NCI-H345 treated with DMSO at 0.1 percent for 48 hours (cell line): ENCODE results near the gene CAPZA1.
"Not testable (repeated sequence)": the region's sequence is repeated elsewhere in the genome, so short reads cannot be mapped to it uniquely, and the experiment has no call there.

Source experiments
- DNase-seq: peaks from one replicate; lab custom pipeline; 2025; ENCODE audit not compliant: unreplicated experiment; lab: John Stamatoyannopoulos, UW

CAPZA1 gene

GRCh38 chr1:112619518-112620376, at the start of gene CAPZA1:
Gene CAPZA1, plus strand, starts transcription at chr1:112619832. Its CDS starts 13 bp downstream, at chr1:112619845.
- peak; percentile 87 for DNase-seq

DNA sequence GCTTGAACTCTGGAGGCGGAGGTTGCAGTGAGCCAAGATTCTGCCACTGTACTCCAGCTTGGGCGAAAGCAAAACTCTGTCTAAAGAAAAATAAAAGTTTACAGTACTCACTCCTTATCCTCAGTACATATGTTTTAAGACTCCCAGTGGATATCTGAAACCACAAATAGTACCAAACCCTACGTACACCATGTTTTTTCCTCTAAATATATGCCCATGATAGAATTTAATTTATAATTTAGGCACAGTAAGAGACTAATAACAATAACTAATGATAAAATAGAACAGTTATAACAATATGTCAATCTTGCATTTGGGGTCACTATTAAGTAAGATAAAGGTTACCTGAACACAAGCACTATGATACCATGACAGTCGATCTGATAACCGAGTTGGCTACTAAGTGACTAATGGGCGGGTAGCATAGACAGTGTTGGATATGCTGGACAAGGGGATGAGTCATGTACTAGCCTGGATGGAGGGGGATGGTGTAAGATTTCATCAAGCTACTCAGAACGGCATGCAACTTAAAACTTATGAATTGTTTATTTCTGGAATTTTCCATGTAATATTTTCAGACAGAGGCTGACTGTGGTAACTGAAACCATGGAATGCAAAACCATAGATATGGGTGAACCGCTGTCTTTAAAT, 44.4 kb upstream of the CAPZA1 start:
- DNase-seq, result no peak

- DNase-seq, result no peak
Measured at GRCh38 chr1:112576240-112576639, 43.4 kb upstream of the CAPZA1 start.

- no peak for DNase-seq
Measured at GRCh38 chr1:112579801-112580510, 39.7 kb upstream of the CAPZA1 start.

DNA sequence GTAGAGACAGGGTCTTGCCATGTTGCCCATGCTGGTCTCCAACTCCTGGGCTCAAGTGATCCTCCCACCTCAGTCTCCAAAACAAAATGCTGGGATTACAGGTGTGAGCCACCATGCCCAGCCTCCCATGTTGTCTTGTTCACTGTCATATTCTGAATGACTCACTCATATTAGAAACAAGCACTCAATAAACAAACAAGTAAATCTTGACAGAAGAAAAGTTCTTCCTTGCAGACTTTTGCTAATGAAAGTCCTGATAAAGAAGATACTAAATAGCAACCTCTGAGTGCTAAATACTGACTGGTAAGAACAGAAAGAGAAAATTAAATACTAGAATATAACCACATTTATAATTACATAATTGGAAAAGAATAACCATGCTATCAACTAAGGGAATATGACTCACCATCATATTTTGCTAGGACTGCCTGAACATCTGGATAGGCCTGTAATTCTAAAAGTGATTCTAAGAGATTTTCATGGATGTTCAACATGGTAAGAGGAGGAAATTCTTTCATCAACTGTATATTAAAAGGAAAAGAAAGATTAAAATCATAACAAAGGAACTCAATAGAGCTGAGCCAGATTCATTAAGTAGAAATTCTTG, 37.9 kb upstream of the CAPZA1 start:
- DNase-seq, result no peak

GRCh38 chr1:112583366-112583765, 36.3 kb upstream of the CAPZA1 start:
- DNase-seq, result no peak

- DNase-seq, result no peak
Measured at GRCh38 chr1:112589766-112590165, 29.9 kb upstream of the CAPZA1 start.

DNA sequence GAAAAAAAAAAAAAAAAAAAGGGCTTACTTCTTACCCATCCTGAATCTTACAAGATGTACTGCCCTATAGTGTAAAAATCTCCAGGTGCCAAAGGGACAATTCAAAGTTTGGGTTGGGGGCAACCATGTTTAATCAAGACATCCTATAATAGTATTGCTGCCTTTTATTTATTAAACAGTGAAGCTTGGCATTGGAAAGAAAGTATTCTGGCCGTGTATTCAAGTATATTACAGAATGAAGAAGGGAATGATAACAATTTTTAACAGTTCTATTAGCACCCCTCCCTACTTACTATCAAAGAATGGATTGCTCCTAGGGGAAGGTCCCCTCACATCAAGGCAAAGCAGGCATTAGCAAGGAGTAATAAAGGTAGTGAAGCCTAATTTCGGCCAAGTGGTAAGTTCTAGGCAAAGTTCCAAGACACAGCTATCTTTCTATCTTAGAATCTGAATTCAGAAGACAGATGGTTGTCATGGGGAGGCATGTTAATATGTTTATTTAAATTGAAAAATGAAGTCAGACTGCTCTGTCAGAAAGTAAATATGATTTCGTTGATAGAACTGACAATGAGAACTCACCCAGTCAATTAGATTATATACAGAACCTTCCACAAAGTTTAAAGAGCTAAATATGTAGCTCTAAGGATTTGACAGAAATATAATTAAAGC, 25.3 kb upstream of the CAPZA1 start:
- DNase-seq, result no peak

DNA sequence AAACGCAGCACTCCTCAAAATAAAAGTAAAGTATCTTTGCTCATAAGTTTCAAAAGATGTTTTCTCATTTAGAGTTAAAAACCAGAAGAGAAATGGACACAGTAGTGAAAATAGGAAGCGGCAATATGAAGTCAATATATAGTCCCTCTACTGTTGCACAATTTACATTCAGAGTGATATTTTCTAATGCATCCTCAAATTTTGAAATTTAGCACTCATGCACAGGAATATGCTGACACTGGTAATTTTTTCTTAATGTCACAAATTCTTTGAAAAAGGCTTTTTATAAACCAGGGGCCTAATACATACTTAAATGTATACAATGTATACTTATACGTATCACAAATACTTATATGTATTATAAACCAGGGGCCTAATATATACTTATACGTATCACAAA, 20.2 kb upstream of the CAPZA1 start:
- no peak for DNase-seq

DNA sequence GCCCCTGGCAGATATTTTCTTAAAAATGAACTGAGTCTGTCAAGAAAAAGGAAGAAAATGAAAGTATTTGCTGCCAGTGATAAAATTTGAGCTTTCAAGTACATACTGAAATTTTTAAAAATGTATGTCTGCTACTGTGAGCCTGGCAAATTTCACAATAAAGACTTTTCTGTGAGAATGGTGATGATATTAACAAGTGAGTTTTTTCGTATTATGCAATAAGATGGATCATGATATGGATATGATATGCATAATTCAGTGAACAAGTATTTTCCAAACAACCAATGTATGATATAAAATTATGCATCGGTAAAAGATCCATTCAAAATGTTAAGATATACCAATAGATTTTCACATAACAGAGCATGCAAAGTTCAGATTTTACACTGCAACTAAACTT, 16.6 kb upstream of the CAPZA1 start:
- no peak for DNase-seq

- no peak for DNase-seq
Measured at GRCh38 chr1:112603541-112603940, 16.1 kb upstream of the CAPZA1 start.

GRCh38 chr1:112605633-112606327, 13.9 kb upstream of the CAPZA1 start:
- no peak for DNase-seq

- DNase-seq, result no peak
Measured at GRCh38 chr1:112614460-112615065, 5.1 kb upstream of the CAPZA1 start.

DNA sequence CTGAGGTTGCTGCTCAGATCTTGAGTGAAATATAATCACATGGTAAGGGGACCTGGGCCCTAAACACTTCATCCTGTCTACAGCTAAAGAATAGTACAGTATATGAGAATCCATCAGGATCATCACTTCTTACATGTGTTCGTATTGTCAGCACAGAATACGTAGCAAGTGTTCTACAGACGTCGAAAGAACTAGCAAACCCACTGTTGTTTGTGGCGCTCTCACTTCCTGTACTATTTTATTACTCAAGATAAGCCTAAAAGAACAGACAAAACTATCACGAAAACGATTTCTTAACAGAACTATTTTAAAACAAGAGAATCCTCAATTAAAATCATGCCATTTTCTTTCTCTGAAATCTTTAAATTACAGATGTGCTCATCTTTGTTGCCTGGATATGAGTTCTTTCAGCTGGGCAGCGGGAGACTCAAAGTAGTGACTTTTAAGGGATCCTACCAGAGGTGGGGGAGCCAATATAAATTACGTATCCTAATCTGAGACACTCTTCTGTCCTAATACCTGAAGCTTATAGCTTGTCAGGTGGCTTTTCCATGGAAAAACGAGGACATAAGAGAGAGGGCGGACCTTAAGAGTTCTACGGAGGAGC, 1.4 kb upstream of the CAPZA1 start:
- DNase-seq, result no peak

DNA sequence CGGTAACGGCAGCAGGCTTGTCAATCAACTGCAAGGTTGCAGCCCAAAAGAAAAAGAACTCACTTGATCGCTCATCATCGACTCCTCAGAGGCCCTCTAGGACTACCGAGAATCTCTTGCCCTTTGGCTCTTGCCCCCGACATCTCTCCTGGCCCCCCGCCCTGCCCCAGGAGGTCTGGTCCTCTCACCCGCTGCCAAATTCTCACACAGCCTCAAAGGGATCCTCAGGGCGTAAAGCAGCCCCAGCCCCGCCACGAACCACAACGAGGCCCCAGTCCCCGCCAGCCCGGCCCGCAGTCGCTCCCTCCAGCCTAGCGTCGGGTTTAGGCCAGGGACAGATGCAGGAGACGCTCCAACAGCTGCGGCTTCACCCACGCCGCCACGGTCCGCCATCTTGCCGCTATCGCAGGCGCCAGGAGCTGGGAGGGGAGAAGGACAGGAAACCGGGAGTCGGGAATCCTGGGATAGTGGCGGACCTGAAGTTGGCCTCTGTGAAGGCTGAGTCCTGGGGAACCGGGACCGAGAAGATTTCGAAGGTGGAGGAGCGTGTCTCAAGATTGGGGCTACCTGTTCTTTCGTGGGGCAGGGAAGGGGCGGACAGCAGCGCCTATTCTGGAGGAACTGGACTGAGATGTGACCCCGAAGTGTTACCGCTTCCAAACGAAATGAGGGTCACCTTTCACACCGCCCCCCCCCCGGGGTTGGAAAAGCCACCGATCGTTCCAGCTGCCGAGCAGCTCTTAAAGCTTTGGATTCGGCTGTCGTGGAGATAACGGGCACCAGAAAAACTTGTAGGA, 713 bp upstream of the CAPZA1 start, which contains the start of gene ST7L:
TSS of gene ST7L (minus strand) at position 421 of the 797 bp plus-strand sequence. CDS start at position 393, 28 bp downstream.
- peak; percentile 63 for DNase-seq

DNA sequence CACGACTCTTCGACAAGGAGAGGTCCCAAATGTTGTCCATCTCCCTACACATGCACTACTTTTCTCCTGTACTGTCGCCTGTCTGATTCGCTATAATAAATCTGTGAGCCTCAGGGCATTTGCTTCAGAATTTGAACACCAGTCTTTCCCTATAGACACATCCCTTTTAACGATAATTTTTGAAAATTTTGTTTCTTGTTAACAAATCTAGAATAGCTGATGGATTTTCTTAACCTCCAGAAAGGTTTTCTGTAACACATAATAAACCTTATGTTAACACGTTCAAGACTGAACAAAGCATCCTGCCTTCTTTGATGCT, 704 bp downstream of the CAPZA1 start:
- DNase-seq, result no peak

DNA sequence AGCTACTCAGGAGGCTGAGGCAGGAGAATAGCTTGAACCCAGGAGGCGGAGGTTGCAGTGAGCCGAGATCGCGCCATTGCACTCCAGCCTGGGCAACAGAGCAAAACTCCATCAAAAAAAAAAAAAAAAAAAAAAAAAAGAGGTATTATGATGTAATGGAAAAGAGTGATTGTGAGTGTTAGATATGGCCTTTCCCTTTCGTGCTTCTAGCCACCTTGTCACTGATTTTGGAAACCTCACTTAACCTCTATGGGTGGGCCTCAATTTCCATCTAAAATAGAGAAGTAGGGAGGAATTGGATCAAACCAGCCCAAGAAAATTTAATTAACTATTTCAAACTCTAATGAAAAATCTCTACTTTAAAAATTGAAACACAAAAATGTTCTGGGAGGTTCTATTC, 4.9 kb downstream of the CAPZA1 start:
- DNase-seq, result not testable (repeated sequence)

- no peak for DNase-seq
Measured at GRCh38 chr1:112625696-112626095, 6.1 kb downstream of the CAPZA1 start.

- no peak for DNase-seq
Measured at GRCh38 chr1:112626193-112626592, 6.6 kb downstream of the CAPZA1 start.
